Hepatocyte (in vitro differentiated cells): Measurements from ENCODE around the gene SLC16A2. TPM values are rescaled to one million over a fixed set of nuclear protein-coding genes. Genes with fewer than 3 reads are reported as not detected.

Experiments used
- DNase-seq: peaks from one replicate; pipeline ENCODE4 v3.0.0-alpha.2; 2016; ENCODE audit warnings: low spot score
- H2AFZ ChIP-seq: fragments of 200-600 bp; sonication (generic); 2 replicates; pipeline ENCODE4 v1.6.0; 2016; ENCODE audit warnings: antibody characterized with exemption, mild to moderate bottlenecking
- H3K27ac ChIP-seq: fragments of 200-600 bp; sonication (generic); 2 replicates; pipeline ENCODE4 v1.5.1; 2016; ENCODE audit warnings: mild to moderate bottlenecking
- H3K27me3 ChIP-seq: fragments of 200-600 bp; sonication (generic); 2 replicates; pipeline ENCODE4 v1.6.1; 2016
- H3K36me3 ChIP-seq: fragments of 200-600 bp; sonication (generic); replicated peaks from 2 replicates; pipeline ENCODE4 v1.5.1; 2016; ENCODE audit warnings: low read depth; ENCODE audit not compliant: insufficient read depth
- H3K4me1 ChIP-seq: fragments of 200-600 bp; sonication (generic); 2 replicates; pipeline ENCODE4 v1.5.1; 2016; ENCODE audit warnings: mild to moderate bottlenecking, moderate library complexity; ENCODE audit not compliant: insufficient read depth
- H3K4me2 ChIP-seq: fragments of 200-600 bp; sonication (generic); 2 replicates; pipeline ENCODE4 v1.6.0; 2016
- H3K4me3 ChIP-seq: fragments of 200-600 bp; sonication (generic); 2 replicates; pipeline ENCODE4 v1.5.1; 2016; ENCODE audit warnings: mild to moderate bottlenecking
- H3K79me2 ChIP-seq: fragments of 200-600 bp; sonication (generic); 2 replicates; pipeline ENCODE4 v1.6.0; 2017; ENCODE audit warnings: mild to moderate bottlenecking
- H3K9me2 ChIP-seq: fragments of 200-600 bp; sonication (generic); replicated peaks from 2 replicates; pipeline ENCODE4 v1.6.0; 2017; ENCODE audit warnings: mild to moderate bottlenecking; ENCODE audit not compliant: insufficient read depth
- H3K9me3 ChIP-seq: fragments of 200-600 bp; sonication (generic); 2 replicates; pipeline ENCODE4 v1.5.1; 2016; ENCODE audit warnings: low read depth, mild to moderate bottlenecking
- H4K20me1 ChIP-seq: fragments of 200-600 bp; sonication (generic); 2 replicates; pipeline ENCODE4 v1.6.0; 2016; ENCODE audit warnings: mild to moderate bottlenecking; ENCODE audit not compliant: insufficient read depth, poor library complexity, severe bottlenecking
- CTCF ChIP-seq: fragments of 200-600 bp; sonication (generic); IDR thresholded peaks from 2 replicates; pipeline ENCODE4 v1.5.1; 2016; ENCODE audit warnings: antibody characterized with exemption, mild to moderate bottlenecking; ENCODE audit not compliant: poor library complexity
- EZH2 ChIP-seq: fragments of 200-600 bp; sonication (generic); IDR thresholded peaks from 2 replicates; pipeline ENCODE4 v1.6.1; 2016; ENCODE audit warnings: antibody characterized with exemption, mild to moderate bottlenecking, borderline replicate concordance
- EZH2phosphoT487 ChIP-seq: fragments of 200-600 bp; sonication (generic); IDR thresholded peaks from one replicate; pipeline ENCODE4 v1.6.1; 2018; ENCODE audit warnings: antibody characterized with exemption, mild to moderate bottlenecking, low read depth, moderate library complexity; ENCODE audit not compliant: unreplicated experiment, severe bottlenecking
- WGBS: methylation state at CpG from one replicate; pipeline ENCODE4 v1.1.6; 2016; ENCODE audit warnings: low lambda C conversion rate; ENCODE audit errors: missing lambda C conversion rate; 5-methylcytosine and 5-hydroxymethylcytosine counted together
- polyA plus RNA-seq: library from polyadenylated mRNA; unstranded; fragments of >200 nt; fragmentation: Nextera tagmentation; extraction: Ambion mirVana; gene quantifications from 2 replicates; pipeline ENCODE4 v1.2.1, GENCODE V29; 2016
- total RNA-seq: library from RNA; depleted of rRNA; stranded (reverse); fragments of >200 nt; gene quantifications from 2 replicates; pipeline ENCODE4 v1.2.3, GENCODE V29; 2014

SLC16A2 gene
- total and polyA plus RNA-seq, 2 experiments from 2014 or later, result 7.7 to 11.2 TPM

GRCh38 chrX:74526764-74527163, 105.5 kb downstream of the SLC16A2 start:
- Histone ChIP-seq H3K9me3 (no peaks in the 10 kb centered on the region), H3K4me2 (no peak overlapping the region), H3K27me3 (no peaks in the 10 kb centered on the region), H3K4me3 (no peak overlapping the region), H4K20me1 (no peaks in the 10 kb centered on the region), H3K36me3 (no peaks in the 10 kb centered on the region), H3K79me2 (no peaks in the 10 kb centered on the region), H3K27ac (no peak overlapping the region), H3K9me2 (no peaks in the 10 kb centered on the region), H2AFZ (no peak overlapping the region), H3K4me1 (peaks cover 9% of the 10 kb centered on the region)
- TF ChIP-seq CTCF (no peak), EZH2 (no peak), EZH2phosphoT487 (no peak)
- DNase-seq, result peak; percentile 57
- 26% methylated on average over 1 of the region's 1 CpG for WGBS

- no peaks in the 10 kb centered on the region for H3K9me2 ChIP-seq
- H3K9me3 ChIP-seq, result no peaks in the 10 kb centered on the region
- no peak overlapping the region for H3K4me2 ChIP-seq
- H3K36me3 ChIP-seq, result no peaks in the 10 kb centered on the region
- H3K4me1 ChIP-seq, result peaks cover 9% of the 10 kb centered on the region
- H3K27ac ChIP-seq, result no peak overlapping the region
- H3K27me3 ChIP-seq, result no peaks in the 10 kb centered on the region
- H3K79me2 ChIP-seq, result no peaks in the 10 kb centered on the region
- WGBS, result 69% methylated on average over 4 of the region's 4 CpGs
- TF ChIP-seq CTCF (no peak), EZH2phosphoT487 (no peak), EZH2 (no peak)
- H3K4me3 ChIP-seq, result no peak overlapping the region
- H2AFZ ChIP-seq, result no peak overlapping the region
- H4K20me1 ChIP-seq, result no peaks in the 10 kb centered on the region
- DNase-seq, result no peak
These were observed 106.1 kb downstream of the SLC16A2 start for GRCh38 chrX:74527350-74527749.

- Histone ChIP-seq H3K79me2 (no peaks in the 10 kb centered on the region), H3K27me3 (no peaks in the 10 kb centered on the region), H3K4me3 (no peak overlapping the region), H2AFZ (no peak overlapping the region), H3K4me2 (no peak overlapping the region), H3K9me2 (no peaks in the 10 kb centered on the region), H4K20me1 (no peaks in the 10 kb centered on the region), H3K9me3 (no peaks in the 10 kb centered on the region), H3K4me1 (peaks cover 9% of the 10 kb centered on the region), H3K36me3 (no peaks in the 10 kb centered on the region), H3K27ac (no peak overlapping the region)
- no peak for DNase-seq
- WGBS, result 78% methylated on average over 6 of the region's 6 CpGs
- no peak for TF ChIP-seq CTCF
- TF ChIP-seq EZH2phosphoT487, result no peak
- TF ChIP-seq EZH2, result no peak
These were observed 108.0 kb downstream of the SLC16A2 start for GRCh38 chrX:74529311-74529710.

- no peak for DNase-seq
- 80% methylated on average over 7 of the region's 7 CpGs for WGBS
- Histone ChIP-seq H3K27ac (no peak overlapping the region), H3K4me1 (peaks cover 9% of the 10 kb centered on the region), H3K4me3 (no peak overlapping the region), H3K36me3 (no peaks in the 10 kb centered on the region), H3K27me3 (no peaks in the 10 kb centered on the region), H2AFZ (no peak overlapping the region), H3K9me3 (no peaks in the 10 kb centered on the region), H3K79me2 (no peaks in the 10 kb centered on the region), H3K9me2 (no peaks in the 10 kb centered on the region), H4K20me1 (no peaks in the 10 kb centered on the region), H3K4me2 (no peak overlapping the region)
- TF ChIP-seq CTCF (no peak), EZH2 (no peak), EZH2phosphoT487 (no peak)
These were observed 109.8 kb downstream of the SLC16A2 start for GRCh38 chrX:74531081-74531480.
